Activated CD4-positive, alpha-beta T cell treated with anti-CD3 and anti-CD28 coated beads for 36 hours (primary cell): ENCODE results near the gene SSH3. TPM values are rescaled to one million over a fixed set of nuclear protein-coding genes. Genes with fewer than 3 reads are reported as not detected.

Experiments
- ATAC-seq: fragments of 200-7000 bp; cut with Tn5 transposase; one replicate; pipeline ENCODE4 v1.10.0; 2021; ENCODE audit warnings: mild to moderate bottlenecking, moderate library complexity
- CTCF ChIA-PET: fragments of 350-600 bp; sonication (Branson Sonifier 250); formaldehyde crosslinking; loops from one replicate; lab custom pipeline; 2021; ENCODE audit warnings: antibody characterized with exemption; lab: Charles Lee
- POLR2A ChIA-PET: fragments of 350-600 bp; sonication (Branson Sonifier 250); formaldehyde crosslinking; loops from one replicate; lab custom pipeline; 2021; ENCODE audit warnings: antibody characterized with exemption, inconsistent platforms; lab: Charles Lee
- DNase-seq: peaks from one replicate; pipeline ENCODE4 v3.0.0-alpha.2; 2020
- H3K27ac Mint-ChIP-seq: one replicate; pipeline ENCODE4 v1.8.0; 2021; ENCODE audit warnings: mixed read lengths
- H3K27me3 Mint-ChIP-seq: one replicate; pipeline ENCODE4 v1.8.0; 2021; ENCODE audit warnings: mixed read lengths
- H3K36me3 Mint-ChIP-seq: one replicate; pipeline ENCODE4 v1.8.0; 2021; ENCODE audit warnings: low read depth, mixed read lengths
- H3K4me1 Mint-ChIP-seq: one replicate; pipeline ENCODE4 v1.8.0; 2021; ENCODE audit warnings: mixed read lengths
- H3K4me3 Mint-ChIP-seq: one replicate; pipeline ENCODE4 v1.8.0; 2021; ENCODE audit warnings: mild to moderate bottlenecking, moderate library complexity, mixed read lengths
- H3K9me3 Mint-ChIP-seq: one replicate; pipeline ENCODE4 v1.8.0; 2021; ENCODE audit warnings: low read depth, mixed read lengths
- intact Hi-C, 2 experiments: fragments of 100-400 bp; cut with DNase I in 1 of 2; cut with micrococcal nuclease in 1 of 2; formaldehyde crosslinking; loops; one replicate each; pipeline versions ENCODE4 v1.14.2 to v1.15.1; 2022 to 2024; cut with DNase I, micrococcal nuclease
- total RNA-seq, 2 experiments: library from RNA; stranded (reverse); gene quantifications; one replicate each; pipeline ENCODE4 v1.2.3, GENCODE V29; 2021

The SSH3 gene
- total RNA-seq, 2 experiments from 2014 or later = 6.0 to 11.1 TPM

DNA sequence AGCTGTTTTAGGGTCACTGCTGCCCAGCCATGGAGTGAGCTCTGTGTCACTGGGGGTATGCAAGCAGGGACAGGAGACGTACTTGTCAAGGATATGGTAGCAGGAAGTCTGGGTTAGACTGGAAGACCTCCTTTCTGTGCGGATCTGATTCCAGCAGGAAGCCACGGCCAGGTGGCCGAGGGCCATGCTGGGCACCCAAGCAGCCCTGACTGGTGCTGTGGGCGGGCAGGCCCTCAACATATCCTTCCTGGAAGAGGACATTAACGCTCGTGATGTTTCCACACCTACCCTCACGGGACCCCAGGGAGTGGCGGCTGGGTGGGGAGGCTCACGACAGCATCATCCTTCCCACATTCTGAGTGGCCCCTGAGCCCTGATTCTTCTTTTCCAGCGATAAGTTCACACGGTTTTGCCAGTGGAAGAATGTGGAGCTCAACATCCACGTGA lies 23.0 kb upstream of the SSH3 start:
- Mint-ChIP-seq H3K27ac (peak overlapping the region; percentile 99), H3K4me1 (peaks cover 49% of the 10 kb centered on the region), H3K4me3 (no peak overlapping the region), H3K9me3 (no peaks in the 10 kb centered on the region), H3K36me3 (peaks cover 60% of the 10 kb centered on the region), H3K27me3 (no peaks in the 10 kb centered on the region)
- DNase-seq (peak; percentile 3), ATAC-seq (no peak)
- ChIA-PET POLR2A (no interaction called here), CTCF (no interaction called here)
- intact Hi-C loops = no loop called here

DNA sequence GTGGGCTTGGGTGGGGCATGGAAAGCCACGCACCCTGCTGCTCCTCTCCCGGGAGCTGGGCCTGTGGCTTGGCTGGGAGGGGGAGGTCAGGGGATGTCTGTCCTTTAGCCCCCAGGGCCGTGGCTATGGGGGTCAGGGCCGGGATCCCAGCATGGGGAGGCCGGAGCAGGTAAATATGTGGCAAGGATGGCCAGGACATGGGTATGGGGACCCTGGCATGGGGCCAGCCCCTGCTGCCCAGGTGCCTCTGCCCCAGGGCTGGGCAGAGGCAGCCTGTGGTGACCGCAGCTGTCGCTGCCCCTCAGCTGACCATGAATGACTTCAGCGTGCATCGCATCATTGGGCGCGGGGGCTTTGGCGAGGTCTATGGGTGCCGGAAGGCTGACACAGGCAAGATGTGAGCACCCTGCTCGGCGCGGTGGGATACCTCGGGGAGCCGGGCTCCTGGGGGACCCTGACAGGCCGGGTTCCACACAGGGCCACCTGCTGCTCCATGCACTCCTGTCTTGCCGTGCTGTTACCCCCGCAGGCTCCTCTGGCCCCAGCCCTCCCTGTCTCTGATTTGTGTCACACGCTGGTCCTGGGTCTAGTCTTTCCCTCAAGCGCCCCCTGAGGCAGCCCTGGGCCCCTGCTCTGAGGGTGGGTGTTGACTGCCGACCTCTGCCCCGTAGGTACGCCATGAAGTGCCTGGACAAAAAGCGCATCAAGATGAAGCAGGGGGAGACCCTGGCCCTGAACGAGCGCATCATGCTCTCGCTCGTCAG lies 22.4 kb upstream of the SSH3 start:
- CTCF ChIA-PET = no interaction called here
- Mint-ChIP-seq H3K4me1 (peaks cover 43% of the 10 kb centered on the region), H3K9me3 (no peaks in the 10 kb centered on the region), H3K27ac (no peak overlapping the region), H3K36me3 (peaks cover 55% of the 10 kb centered on the region), H3K4me3 (no peak overlapping the region), H3K27me3 (no peaks in the 10 kb centered on the region)
- intact Hi-C loops = no loop called here
- POLR2A ChIA-PET = no interaction called here
- peak; percentile 4 for DNase-seq
- no peak for ATAC-seq

DNA sequence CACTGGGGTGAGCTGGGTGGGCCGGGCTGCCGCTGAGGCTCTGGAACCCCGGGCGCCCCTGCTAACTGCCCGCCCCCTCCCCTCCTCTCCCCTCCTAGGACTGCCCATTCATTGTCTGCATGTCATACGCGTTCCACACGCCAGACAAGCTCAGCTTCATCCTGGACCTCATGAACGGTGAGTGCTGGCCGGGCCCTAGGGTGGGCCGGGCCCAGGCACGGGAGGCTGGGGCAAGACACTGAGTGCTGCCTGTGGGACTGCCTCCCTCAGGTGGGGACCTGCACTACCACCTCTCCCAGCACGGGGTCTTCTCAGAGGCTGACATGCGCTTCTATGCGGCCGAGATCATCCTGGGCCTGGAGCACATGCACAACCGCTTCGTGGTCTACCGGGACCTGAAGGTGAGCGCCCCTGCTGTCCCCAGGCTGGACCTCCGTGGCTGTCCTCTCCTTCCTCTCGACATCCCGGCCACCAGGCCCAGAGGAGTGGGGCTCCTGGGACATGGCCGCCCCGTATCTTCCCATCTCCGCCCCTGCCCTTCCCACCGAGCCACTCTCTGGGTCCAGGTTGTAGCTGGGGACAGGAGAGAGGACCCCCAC lies 21.7 kb upstream of the SSH3 start:
- Mint-ChIP-seq H3K27ac (no peak overlapping the region), H3K9me3 (no peaks in the 10 kb centered on the region), H3K27me3 (no peaks in the 10 kb centered on the region), H3K36me3 (peaks cover 53% of the 10 kb centered on the region), H3K4me3 (no peak overlapping the region), H3K4me1 (peaks cover 42% of the 10 kb centered on the region)
- ChIA-PET POLR2A (no interaction called here), CTCF (interaction anchor here (0.6 kb wide), 1 partner anchor 10 kb away, joined by 3 read pairs; no protein-coding TSS in a partner anchor)
- intact Hi-C loops = no loop called here
- DNase-seq (peak; percentile 4), ATAC-seq (no peak)

DNA sequence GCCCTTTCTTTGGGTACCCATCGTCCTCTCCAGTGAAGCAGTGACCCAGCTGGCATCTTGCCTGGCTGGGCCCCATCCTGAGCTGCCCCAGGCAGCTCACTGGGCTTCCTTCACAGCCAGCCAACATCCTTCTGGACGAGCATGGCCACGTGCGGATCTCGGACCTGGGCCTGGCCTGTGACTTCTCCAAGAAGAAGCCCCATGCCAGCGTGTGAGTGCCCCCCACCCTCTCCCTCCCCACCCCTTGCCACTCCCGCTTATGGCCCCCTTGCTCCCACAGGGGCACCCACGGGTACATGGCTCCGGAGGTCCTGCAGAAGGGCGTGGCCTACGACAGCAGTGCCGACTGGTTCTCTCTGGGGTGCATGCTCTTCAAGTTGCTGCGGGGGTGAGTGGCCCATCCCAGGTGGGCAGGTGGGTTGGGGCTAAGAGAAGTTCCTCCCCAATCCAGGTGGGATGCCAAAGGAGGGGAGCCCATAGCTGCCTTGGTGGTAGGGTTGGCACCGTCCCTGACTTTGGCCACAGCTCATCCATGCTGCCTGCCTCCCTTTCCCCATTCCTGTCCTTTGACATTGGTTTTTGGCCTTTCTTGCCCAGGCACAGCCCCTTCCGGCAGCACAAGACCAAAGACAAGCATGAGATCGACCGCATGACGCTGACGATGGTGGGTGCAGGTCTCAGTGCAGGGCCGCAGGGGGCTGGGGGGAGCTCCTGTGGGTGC lies 21.0 kb upstream of the SSH3 start:
- Mint-ChIP-seq H3K9me3 (no peaks in the 10 kb centered on the region), H3K27me3 (no peaks in the 10 kb centered on the region), H3K36me3 (peaks cover 56% of the 10 kb centered on the region), H3K27ac (peak overlapping the region; percentile 55), H3K4me1 (peaks cover 45% of the 10 kb centered on the region), H3K4me3 (no peak overlapping the region)
- ChIA-PET POLR2A (no interaction called here), CTCF (interaction anchor here (0.6 to 1.5 kb wide), 2 partner anchors 11 to 35 kb away, joined by 3 to 4 read pairs; no protein-coding TSS in a partner anchor)
- intact Hi-C loops = no loop called here
- DNase-seq (peak; percentile 4), ATAC-seq (no peak)

DNA sequence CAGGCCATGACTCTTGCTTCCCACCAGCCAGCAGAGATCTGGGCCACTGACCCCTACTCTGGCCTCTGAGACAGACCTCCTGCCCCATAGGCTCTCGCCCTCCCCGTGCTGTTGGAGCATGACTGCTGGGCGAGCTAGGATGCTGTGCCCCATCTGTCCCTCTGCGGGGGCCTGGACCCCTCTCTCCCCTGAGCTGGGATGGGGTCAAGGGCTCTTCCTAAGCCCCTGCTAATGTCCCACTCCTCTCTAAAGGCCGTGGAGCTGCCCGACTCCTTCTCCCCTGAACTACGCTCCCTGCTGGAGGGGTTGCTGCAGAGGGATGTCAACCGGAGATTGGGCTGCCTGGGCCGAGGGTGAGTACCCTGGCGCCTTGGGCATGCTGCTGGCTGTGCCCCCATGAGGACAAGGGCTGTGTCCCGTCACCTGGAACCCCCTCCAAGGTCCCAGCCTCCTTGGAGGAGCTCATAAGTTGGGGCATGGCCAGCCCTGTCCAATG lies 20.4 kb upstream of the SSH3 start:
- peaks cover 46% of the 10 kb centered on the region for H3K4me1 Mint-ChIP-seq
- no peaks in the 10 kb centered on the region for H3K27me3 Mint-ChIP-seq
- intact Hi-C loops = no loop called here
- POLR2A ChIA-PET = interaction anchor here (0.8 kb wide), 1 partner anchor 12 kb away, joined by 7 read pairs; no protein-coding TSS in a partner anchor
- no peak overlapping the region for H3K27ac Mint-ChIP-seq
- H3K36me3 Mint-ChIP-seq = peaks cover 57% of the 10 kb centered on the region
- CTCF ChIA-PET = interaction anchor here (0.6 to 1.5 kb wide), 4 partner anchors 11 to 202 kb away, joined by 3 to 4 read pairs (median 4); no protein-coding TSS in a partner anchor
- H3K9me3 Mint-ChIP-seq = no peaks in the 10 kb centered on the region
- no peak overlapping the region for H3K4me3 Mint-ChIP-seq
- ATAC-seq (no peak), DNase-seq (peak; percentile 3)

DNA sequence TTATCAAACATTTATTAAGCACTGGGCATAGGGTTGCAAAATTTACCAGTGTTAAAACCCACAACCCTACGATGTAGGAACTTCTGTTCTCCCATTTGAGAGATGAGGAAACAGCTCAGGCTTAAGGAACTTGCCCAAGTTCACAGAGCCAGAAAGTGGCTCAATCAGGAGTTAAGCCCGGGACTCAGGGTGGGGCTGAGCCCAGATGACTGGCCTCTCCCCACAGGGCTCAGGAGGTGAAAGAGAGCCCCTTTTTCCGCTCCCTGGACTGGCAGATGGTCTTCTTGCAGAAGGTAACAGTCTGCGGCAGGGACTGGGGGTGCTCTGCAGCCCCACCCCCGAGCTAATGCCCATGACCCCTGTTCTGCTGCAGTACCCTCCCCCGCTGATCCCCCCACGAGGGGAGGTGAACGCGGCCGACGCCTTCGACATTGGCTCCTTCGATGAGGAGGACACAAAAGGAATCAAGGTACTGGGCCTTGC lies 19.8 kb upstream of the SSH3 start:
- Mint-ChIP-seq H3K4me1 (peaks cover 44% of the 10 kb centered on the region), H3K4me3 (no peak overlapping the region), H3K27ac (no peak overlapping the region), H3K27me3 (no peaks in the 10 kb centered on the region), H3K9me3 (no peaks in the 10 kb centered on the region), H3K36me3 (peaks cover 52% of the 10 kb centered on the region)
- ATAC-seq = no peak
- POLR2A ChIA-PET = interaction anchor here (0.8 kb wide), 1 partner anchor 13 kb away, joined by 7 read pairs; no protein-coding TSS in a partner anchor
- DNase-seq = no peak
- CTCF ChIA-PET = interaction anchor here (0.6 to 1.5 kb wide), 4 partner anchors 12 to 203 kb away, joined by 3 to 4 read pairs (median 4); no protein-coding TSS in a partner anchor
- intact Hi-C loops = no loop called here

DNA sequence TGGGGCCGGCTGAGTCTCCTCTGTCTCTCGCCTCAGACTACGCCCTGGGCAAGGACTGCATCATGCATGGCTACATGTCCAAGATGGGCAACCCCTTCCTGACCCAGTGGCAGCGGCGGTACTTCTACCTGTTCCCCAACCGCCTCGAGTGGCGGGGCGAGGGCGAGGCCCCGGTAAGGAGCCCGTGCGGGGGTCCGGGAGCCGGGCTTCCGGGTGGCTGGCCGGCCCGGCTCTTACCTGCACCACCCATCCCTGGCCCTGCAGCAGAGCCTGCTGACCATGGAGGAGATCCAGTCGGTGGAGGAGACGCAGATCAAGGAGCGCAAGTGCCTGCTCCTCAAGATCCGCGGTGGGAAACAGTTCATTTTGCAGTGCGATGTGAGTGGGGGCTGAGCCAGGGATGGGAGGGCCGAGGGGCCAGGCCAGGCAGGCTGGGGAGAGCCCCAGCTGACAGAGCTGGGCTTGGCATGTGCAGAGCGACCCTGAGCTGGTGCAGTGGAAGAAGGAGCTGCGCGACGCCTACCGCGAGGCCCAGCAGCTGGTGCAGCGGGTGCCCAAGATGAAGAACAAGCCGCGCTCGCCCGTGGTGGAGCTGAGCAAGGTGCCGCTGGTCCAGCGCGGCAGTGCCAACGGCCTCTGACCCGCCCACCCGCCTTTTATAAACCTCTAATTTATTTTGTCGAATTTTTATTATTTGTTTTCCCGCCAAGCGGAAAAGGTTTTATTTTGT lies 18.4 kb upstream of the SSH3 start:
- POLR2A ChIA-PET = interaction anchor here (0.7 kb wide), 1 partner anchor 13 kb away, joined by 3 read pairs; no protein-coding TSS in a partner anchor
- Mint-ChIP-seq H3K36me3 (peaks cover 47% of the 10 kb centered on the region), H3K4me3 (no peak overlapping the region), H3K4me1 (peaks cover 36% of the 10 kb centered on the region), H3K9me3 (no peaks in the 10 kb centered on the region), H3K27me3 (no peaks in the 10 kb centered on the region), H3K27ac (no peak overlapping the region)
- ATAC-seq (no peak), DNase-seq (no peak)
- CTCF ChIA-PET = interaction anchor here (1.0 kb wide), 2 partner anchors 13 to 30 kb away, joined by 3 to 4 read pairs; no protein-coding TSS in a partner anchor
- intact Hi-C loops = loop anchor here in 1 of 2 experiments (5.0 kb wide), 2 partner anchors 202 to 297 kb away; partner anchors contain the start of gene GSTP1

DNA sequence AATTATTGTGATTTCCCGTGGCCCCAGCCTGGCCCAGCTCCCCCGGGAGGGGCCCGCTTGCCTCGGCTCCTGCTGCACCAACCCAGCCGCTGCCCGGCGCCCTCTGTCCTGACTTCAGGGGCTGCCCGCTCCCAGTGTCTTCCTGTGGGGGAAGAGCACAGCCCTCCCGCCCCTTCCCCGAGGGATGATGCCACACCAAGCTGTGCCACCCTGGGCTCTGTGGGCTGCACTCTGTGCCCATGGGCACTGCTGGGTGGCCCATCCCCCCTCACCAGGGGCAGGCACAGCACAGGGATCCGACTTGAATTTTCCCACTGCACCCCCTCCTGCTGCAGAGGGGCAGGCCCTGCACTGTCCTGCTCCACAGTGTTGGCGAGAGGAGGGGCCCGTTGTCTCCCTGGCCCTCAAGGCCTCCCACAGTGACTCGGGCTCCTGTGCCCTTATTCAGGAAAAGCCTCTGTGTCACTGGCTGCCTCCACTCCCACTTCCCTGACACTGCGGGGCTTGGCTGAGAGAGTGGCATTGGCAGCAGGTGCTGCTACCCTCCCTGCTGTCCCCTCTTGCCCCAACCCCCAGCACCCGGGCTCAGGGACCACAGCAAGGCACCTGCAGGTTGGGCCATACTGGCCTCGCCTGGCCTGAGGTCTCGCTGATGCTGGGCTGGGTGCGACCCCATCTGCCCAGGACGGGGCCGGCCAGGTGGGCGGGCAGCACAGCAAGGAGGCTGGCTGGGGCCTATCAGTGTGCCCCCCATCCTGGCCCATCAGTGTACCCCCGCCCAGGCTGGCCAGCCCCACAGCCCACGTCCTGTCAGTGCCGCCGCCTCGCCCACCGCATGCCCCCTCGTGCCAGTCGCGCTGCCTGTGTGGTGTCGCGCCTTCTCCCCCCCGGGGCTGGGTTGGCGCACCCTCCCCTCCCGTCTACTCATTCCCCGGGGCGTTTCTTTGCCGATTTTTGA lies 17.5 kb upstream of the SSH3 start:
- POLR2A ChIA-PET = no interaction called here
- H3K27me3 Mint-ChIP-seq = no peaks in the 10 kb centered on the region
- H3K4me3 Mint-ChIP-seq = no peak overlapping the region

DNA sequence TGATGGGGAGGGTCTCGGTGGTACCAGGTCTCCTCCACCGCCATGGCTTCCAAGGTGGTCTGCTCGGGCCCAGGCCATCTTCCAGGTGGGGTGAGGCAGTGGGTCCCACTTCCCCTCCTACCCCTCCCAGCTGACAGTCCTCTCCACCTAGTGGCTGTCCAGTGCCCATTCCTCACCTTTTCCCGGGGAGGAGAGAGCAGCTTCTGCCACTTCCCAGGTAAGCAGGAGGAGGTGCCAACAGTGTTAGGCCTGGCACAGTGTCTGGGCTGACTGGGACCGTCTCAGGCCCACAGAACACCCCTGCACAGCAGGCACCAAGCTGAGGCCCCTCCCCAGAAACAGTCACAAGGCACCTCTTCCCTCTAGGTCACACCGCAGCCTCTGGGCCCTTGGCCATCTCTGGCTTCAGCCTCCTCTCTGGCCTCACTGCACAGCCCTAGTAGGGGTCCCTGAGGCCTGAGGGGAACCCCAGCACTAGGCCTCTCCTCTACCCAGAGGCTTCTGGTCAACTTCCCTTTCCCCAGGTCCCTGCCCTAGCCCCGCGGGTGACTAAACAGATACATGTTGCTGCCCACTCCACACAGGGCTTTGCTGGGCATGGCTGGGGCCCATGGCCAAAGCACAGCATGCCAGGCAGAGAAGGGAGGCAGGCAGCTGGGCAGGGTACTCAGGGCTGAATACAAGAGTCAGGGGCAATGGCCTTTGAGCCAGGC lies 16.6 kb upstream of the SSH3 start:
- no peak for ATAC-seq
- H3K4me1 Mint-ChIP-seq = peaks cover 45% of the 10 kb centered on the region
- H3K9me3 Mint-ChIP-seq = no peaks in the 10 kb centered on the region
- no peaks in the 10 kb centered on the region for H3K27me3 Mint-ChIP-seq
- intact Hi-C loops = loop anchor here in 1 of 2 experiments (5.0 kb wide), 2 partner anchors 201 to 296 kb away; partner anchors contain the start of gene GSTP1
- DNase-seq = peak; percentile 45
- H3K36me3 Mint-ChIP-seq = peaks cover 51% of the 10 kb centered on the region
- H3K27ac Mint-ChIP-seq = peak overlapping the region; percentile 97
- peak overlapping the region; percentile 64 for H3K4me3 Mint-ChIP-seq
- ChIA-PET POLR2A (no interaction called here), CTCF (interaction anchor here (0.9 to 1.4 kb wide), 2 partner anchors 23 to 65 kb away, joined by 3 read pairs; no protein-coding TSS in a partner anchor)

More for the DNA sequence above, 17.5 kb upstream of the SSH3 start:
- ATAC-seq (no peak), DNase-seq (peak; percentile 43)
- intact Hi-C loops = loop anchor here in 1 of 2 experiments (5.0 kb wide), 2 partner anchors 201 to 296 kb away; partner anchors contain the start of gene GSTP1
- Mint-ChIP-seq H3K36me3 (peaks cover 48% of the 10 kb centered on the region), H3K4me1 (peaks cover 41% of the 10 kb centered on the region), H3K9me3 (no peaks in the 10 kb centered on the region), H3K27ac (peak overlapping the region; percentile 97)
- CTCF ChIA-PET = interaction anchor here (1.0 kb wide), 2 partner anchors 14 to 30 kb away, joined by 3 to 4 read pairs; no protein-coding TSS in a partner anchor
